ENCODE results near the gene DRAP1. TPM values are rescaled to one million over a fixed set of nuclear protein-coding genes. Genes with fewer than 3 reads are reported as not detected.

Gene DRAP1
- total and polyA plus RNA-seq, 9 of the 15 experiments (the other 6 are each of a cell fraction or from before 2014, with no cell fraction given): 9.6 to 200 (median 92.9) TPM

DNA sequence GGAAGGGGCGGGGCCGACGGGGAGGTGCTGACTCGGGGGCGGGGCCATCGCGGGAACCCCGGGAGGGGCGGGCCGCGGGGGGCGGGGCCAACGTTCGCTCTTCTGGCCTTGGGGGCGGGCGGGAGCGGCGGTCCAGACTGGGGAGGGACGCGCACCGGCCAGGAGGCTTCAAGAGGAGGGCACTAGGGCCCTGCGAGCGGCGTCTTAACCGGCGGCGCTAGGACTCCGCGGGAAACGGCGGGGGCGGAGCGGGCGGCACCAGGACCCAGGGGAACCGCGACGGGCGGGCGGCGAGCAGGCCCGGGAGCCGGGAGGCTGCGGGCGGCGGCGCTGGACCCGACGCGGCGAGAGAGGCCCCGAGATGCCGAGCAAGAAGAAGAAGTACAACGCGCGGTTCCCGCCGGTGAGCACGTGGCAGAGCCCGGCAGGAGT, at the start of gene DRAP1 (continued):
- TF ChIP-seq PTBP1 (IDR thresholded peaks at IDR 0.05; ENCODE audit: low read depth, low read length): no peak
- peak; percentile 76 for TF ChIP-seq RBBP5 (IDR thresholded peaks at IDR 0.05; ENCODE audit: borderline replicate concordance, insufficient read depth, low read length, poor library complexity, severe bottlenecking)
- peak; percentile 46 for TF ChIP-seq PHF20 (IDR thresholded peaks at IDR 0.05; ENCODE audit: partially characterized antibody)
- TF ChIP-seq, protein P1, sequence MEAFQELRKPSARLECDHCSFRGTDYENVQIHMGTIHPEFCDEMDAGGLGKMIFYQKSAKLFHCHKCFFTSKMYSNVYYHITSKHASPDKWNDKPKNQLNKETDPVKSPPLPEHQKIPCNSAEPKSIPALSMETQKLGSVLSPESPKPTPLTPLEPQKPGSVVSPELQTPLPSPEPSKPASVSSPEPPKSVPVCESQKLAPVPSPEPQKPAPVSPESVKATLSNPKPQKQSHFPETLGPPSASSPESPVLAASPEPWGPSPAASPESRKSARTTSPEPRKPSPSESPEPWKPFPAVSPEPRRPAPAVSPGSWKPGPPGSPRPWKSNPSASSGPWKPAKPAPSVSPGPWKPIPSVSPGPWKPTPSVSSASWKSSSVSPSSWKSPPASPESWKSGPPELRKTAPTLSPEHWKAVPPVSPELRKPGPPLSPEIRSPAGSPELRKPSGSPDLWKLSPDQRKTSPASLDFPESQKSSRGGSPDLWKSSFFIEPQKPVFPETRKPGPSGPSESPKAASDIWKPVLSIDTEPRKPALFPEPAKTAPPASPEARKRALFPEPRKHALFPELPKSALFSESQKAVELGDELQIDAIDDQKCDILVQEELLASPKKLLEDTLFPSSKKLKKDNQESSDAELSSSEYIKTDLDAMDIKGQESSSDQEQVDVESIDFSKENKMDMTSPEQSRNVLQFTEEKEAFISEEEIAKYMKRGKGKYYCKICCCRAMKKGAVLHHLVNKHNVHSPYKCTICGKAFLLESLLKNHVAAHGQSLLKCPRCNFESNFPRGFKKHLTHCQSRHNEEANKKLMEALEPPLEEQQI (IDR thresholded peaks at IDR 0.05): no peak
- peak; percentile 95 for TF ChIP-seq U2AF1 (optimal IDR thresholded peaks at IDR 0.05; ENCODE audit: low read depth, low read length)
- TF ChIP-seq BRD4 (IDR thresholded peaks at IDR 0.05): no peak
- TF ChIP-seq HLTF (IDR thresholded peaks at IDR 0.05): no peak; the same call in 1 of the 2 replicates
- TF ChIP-seq POLR3A (IDR thresholded peaks at IDR 0.05; ENCODE audit: borderline replicate concordance, extremely low read depth, insufficient read depth, insufficient read length): no peak
- no peak for TF ChIP-seq HDAC6 (IDR thresholded peaks at IDR 0.05; ENCODE audit: low read depth, low read length)
- TF ChIP-seq BRD9 (IDR thresholded peaks at IDR 0.05; ENCODE audit: low read depth, partially characterized antibody): no peak
- TF ChIP-seq SMAD3 (CRISPR knock-in tag; conservative IDR thresholded peaks at IDR 0.05): no peak
- TF ChIP-seq CBX3 (IDR thresholded peaks at IDR 0.05; ENCODE audit: borderline replicate concordance in 1 of 2, low read length in 2 of 2): peak in 1 of 2 experiments; percentile 78; a peak in 2 of 3 replicates
- peak; percentile 66 for TF ChIP-seq JUND (IDR thresholded peaks at IDR 0.05; ENCODE audit: borderline replicate concordance, low read depth, low read length)
- peak; percentile 34; the same call in 1 of the 3 replicates for TF ChIP-seq JUND (tag; IDR thresholded peaks at IDR 0.05; ENCODE audit: borderline replicate concordance, low read depth, low read length)
- TF ChIP-seq, protein P2, sequence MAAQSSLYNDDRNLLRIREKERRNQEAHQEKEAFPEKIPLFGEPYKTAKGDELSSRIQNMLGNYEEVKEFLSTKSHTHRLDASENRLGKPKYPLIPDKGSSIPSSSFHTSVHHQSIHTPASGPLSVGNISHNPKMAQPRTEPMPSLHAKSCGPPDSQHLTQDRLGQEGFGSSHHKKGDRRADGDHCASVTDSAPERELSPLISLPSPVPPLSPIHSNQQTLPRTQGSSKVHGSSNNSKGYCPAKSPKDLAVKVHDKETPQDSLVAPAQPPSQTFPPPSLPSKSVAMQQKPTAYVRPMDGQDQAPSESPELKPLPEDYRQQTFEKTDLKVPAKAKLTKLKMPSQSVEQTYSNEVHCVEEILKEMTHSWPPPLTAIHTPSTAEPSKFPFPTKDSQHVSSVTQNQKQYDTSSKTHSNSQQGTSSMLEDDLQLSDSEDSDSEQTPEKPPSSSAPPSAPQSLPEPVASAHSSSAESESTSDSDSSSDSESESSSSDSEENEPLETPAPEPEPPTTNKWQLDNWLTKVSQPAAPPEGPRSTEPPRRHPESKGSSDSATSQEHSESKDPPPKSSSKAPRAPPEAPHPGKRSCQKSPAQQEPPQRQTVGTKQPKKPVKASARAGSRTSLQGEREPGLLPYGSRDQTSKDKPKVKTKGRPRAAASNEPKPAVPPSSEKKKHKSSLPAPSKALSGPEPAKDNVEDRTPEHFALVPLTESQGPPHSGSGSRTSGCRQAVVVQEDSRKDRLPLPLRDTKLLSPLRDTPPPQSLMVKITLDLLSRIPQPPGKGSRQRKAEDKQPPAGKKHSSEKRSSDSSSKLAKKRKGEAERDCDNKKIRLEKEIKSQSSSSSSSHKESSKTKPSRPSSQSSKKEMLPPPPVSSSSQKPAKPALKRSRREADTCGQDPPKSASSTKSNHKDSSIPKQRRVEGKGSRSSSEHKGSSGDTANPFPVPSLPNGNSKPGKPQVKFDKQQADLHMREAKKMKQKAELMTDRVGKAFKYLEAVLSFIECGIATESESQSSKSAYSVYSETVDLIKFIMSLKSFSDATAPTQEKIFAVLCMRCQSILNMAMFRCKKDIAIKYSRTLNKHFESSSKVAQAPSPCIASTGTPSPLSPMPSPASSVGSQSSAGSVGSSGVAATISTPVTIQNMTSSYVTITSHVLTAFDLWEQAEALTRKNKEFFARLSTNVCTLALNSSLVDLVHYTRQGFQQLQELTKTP (IDR thresholded peaks at IDR 0.05; ENCODE audit: low read depth in 1 of 2, partially characterized antibody in 2 of 2): peak in 1 of 2 experiments; percentile 71
- TF ChIP-seq MEF2D (tag; conservative IDR thresholded peaks at IDR 0.05; ENCODE audit: low read depth): no peak
- TF ChIP-seq, protein P3, sequence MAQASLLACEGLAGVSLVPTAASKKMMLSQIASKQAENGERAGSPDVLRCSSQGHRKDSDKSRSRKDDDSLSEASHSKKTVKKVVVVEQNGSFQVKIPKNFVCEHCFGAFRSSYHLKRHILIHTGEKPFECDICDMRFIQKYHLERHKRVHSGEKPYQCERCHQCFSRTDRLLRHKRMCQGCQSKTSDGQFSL (CRISPR knock-in tag; IDR thresholded peaks at IDR 0.05): peak; percentile 61; the same call in 1 of the 2 replicates
- TF ChIP-seq, protein P3 (tag; IDR thresholded peaks at IDR 0.05): no peak
- TF ChIP-seq KLF16 (IDR thresholded peaks at IDR 0.05): no peak
- TF ChIP-seq, protein P4, sequence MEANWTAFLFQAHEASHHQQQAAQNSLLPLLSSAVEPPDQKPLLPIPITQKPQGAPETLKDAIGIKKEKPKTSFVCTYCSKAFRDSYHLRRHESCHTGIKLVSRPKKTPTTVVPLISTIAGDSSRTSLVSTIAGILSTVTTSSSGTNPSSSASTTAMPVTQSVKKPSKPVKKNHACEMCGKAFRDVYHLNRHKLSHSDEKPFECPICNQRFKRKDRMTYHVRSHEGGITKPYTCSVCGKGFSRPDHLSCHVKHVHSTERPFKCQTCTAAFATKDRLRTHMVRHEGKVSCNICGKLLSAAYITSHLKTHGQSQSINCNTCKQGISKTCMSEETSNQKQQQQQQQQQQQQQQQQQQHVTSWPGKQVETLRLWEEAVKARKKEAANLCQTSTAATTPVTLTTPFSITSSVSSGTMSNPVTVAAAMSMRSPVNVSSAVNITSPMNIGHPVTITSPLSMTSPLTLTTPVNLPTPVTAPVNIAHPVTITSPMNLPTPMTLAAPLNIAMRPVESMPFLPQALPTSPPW (CRISPR knock-in tag; IDR thresholded peaks at IDR 0.05): peak; percentile 94
